HG03139 (cell line): Measurements from ENCODE around the gene CHRNA1.

Experiments used
- ATAC-seq: cut with Tn5 transposase; IDR thresholded peaks from one replicate; pipeline ENCODE4 v1.9.1; 2021; ENCODE audit not compliant: unreplicated experiment

Gene CHRNA1

GRCh38 chr2:174784316-174784715, 20.0 kb upstream of the CHRNA1 start:
- ATAC-seq: no peak

DNA sequence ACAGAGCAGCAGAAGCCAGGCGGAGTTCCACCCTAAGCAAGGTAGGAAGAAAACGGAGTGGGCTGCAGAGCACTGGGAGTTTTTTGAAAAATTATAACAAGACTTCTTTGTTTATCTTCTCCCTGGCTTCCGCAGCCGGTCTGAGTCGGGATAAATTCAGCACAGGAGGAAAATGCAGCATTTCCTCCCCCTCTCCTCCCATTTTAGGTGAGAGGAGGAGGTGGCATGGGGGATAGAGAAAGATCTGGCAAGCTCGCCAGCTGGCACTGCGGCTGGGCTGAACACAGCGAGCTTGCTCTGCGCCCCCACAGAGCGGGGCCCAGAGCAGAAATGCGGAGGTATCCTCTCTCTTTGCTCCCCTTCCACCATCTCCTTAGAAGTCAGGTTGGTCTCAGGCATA, 17.7 kb upstream of the CHRNA1 start:
- no peak for ATAC-seq

DNA sequence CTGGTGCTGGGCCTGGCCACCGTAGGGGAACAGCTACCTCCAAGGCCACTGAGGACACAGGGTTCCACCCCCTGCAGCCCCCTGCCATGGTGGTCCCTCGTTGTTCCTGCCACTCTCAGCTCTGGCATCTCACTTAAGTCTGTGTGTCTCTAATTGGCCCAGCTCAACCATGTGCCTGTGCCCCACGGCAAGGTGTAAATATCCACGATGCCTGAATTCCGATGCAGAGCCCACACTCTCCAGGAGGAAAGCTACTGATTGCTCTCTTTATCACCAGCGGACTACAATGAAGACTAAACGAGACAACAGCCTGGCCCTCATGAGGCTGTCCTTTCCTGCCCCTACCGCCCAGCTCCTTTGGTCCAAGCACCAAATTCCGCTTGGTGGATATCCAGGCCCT, 17.0 kb upstream of the CHRNA1 start:
- ATAC-seq: no peak

GRCh38 chr2:174780856-174781255, 16.6 kb upstream of the CHRNA1 start:
- ATAC-seq: no peak

DNA sequence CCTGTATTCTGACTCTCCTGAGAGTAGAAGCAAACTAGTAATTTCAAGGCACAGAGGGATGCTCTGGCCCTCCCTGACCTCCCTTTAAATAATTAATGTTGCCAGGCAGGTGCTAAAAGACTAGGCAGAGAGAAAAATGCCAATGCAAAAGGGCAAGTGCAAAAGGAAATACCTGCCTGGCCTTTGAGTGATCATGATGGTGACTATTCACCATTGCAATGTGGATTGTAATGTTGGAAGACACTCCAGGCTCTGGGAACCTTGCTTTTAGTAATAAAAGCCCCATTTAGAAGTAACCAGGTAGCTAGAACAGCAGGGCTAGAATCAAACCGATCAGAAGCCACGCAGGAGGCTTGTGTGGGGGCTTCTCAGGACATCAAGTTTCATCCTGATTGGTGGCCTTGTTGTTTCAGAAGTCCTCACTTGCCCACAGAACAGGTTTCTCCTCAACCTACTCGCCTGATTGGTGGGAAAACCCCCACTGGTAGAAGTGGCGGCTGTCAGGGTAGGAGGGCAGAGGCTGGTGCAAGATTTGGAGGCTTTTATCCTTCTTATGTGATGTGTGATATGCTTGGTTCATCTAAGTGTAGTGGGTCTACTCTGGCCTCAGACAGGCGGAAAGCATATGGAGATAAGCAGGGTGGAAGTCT, 16.0 kb upstream of the CHRNA1 start:
- no peak for ATAC-seq

DNA sequence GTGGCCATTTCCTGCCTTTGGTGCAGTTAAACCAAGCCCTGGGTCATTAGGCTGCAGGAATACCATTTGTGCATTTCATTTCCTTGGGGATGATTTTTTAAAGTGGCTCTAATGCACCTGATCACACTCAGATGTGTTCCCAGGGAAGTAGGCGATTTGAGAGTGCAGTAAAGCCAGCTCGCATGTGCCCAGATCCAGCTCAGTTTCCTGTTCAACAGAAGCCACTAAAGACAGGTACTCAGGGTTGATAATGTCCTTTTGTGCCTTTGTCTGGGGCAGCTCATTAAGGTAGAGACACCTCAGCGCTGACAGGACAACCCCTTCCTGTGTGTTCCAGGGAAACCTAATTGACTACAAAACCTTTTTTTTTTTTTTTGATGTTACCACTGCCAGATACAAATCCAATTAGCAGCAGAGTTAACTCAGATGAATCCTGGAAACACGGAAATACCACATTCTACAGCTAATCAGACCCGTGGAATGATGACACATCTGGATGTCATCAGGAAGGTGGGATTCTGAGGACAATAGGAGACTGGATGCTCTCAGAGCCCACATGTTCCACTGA, 15.2 kb upstream of the CHRNA1 start:
- no peak for ATAC-seq

- no peak for ATAC-seq
Observed at GRCh38 chr2:174778085-174778981, 14.1 kb upstream of the CHRNA1 start.

- ATAC-seq: no peak
Observed at GRCh38 chr2:174777347-174778084, 13.2 kb upstream of the CHRNA1 start.

GRCh38 chr2:174776675-174777074, 12.4 kb upstream of the CHRNA1 start:
- no peak for ATAC-seq

- ATAC-seq: no peak
Observed at GRCh38 chr2:174776223-174776622, 12.0 kb upstream of the CHRNA1 start.

- ATAC-seq: no peak
Observed at GRCh38 chr2:174775571-174775980, 11.3 kb upstream of the CHRNA1 start.

GRCh38 chr2:174774886-174775285, 10.6 kb upstream of the CHRNA1 start:
- no peak for ATAC-seq

DNA sequence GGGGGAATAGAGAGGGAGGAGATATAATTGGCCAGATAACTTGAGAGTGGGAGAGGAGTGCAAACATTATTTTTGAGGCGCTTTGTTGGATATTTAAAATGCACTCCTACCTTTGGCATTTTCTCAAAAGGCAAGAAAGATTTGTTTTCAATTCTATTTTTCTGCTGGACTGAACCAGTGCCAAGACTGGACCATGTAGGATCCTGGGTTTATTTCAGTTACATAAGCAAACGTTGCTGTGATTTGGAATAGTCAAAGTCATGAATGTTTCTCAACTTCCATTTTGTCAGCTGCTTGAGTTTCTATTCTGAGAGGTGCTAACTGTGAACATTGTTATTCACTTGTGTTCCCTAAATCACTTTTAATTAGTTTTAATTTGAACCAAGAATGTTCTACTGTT, 8.9 kb upstream of the CHRNA1 start:
- ATAC-seq: no peak

DNA sequence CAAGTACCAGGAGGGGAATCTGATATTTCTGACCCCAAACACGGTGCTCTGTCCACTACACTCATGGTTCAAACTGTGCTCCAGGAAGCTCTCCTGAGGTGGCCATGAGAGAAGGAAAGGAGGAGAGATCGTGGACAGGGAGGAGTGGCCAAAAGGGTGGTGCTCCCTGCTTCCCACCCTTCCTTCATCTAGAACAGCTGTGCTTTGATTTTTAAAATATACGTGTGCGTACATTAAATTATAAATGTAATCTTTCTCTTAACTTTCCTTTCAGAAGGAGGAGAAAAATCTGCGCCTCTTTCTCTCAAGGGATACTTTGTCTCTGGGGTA, 8.2 kb upstream of the CHRNA1 start:
- no peak for ATAC-seq

DNA sequence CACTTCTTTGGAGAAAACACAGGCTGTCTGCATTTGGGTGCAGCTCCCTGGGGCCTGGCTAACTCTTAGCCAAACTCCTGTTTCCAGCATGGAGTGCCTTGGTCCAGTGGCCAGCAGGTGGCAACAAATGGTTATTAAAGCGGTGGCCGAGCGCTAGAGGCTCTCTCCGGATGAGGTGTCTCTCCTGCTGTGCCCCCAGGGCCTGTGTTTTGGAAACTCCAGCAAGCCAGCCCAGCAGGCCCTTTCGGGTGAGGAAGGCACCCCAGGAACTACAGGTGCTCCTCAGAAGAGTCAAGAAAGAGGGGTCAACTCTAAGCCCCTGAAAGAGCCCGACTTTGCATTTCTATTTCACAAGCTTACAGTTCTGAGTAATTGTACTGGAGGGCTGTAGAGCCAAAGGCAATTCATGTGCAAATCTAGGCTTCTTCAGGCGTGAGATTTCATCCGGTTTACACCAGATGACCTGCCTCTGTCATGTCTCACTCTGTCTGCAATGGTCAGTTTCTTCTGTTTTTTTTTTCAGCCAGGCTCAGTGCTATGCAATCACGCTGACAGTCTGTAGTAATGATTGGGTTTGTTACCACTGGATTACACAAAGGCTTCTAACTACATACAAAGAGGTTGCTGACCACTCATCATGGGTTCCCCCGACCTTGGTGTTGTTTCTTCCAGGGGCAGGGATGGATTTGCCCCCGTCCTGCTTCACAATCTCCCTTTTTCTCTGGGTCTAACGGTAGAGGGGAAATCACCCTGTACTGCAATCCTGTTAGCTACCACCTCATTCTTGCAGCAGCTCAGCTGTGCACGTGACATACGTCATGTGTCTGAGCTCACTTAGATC, 7.6 kb upstream of the CHRNA1 start:
- no peak for ATAC-seq

- ATAC-seq: no peak
Observed at GRCh38 chr2:174771136-174771535, 6.9 kb upstream of the CHRNA1 start.

DNA sequence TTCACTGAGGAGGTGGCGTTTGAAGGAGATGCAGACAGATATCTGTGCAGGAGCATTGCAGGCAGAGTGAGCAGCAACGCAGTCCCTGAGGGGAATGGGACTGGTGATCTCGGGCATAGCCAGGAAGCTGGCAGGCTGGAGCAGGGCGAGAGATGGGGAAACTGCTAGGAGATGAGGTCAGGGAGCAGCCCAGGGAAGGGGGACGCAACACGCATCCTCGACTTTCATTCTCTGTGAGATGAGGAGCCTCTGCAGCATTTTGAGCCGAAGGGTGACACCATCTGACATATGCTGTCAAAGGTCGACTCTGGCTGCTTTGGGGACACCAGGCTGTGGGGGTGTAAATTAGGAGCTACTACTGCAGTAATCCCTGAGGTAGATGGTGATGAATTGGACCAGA, 4.3 kb upstream of the CHRNA1 start:
- no peak for ATAC-seq

- no peak for ATAC-seq
Observed at GRCh38 chr2:174766271-174766670, 2.0 kb upstream of the CHRNA1 start.

GRCh38 chr2:174765576-174765975, 1.3 kb upstream of the CHRNA1 start:
- ATAC-seq: no peak

- ATAC-seq: no peak
Observed at GRCh38 chr2:174763780-174764179, 492 bp downstream of the CHRNA1 start.

DNA sequence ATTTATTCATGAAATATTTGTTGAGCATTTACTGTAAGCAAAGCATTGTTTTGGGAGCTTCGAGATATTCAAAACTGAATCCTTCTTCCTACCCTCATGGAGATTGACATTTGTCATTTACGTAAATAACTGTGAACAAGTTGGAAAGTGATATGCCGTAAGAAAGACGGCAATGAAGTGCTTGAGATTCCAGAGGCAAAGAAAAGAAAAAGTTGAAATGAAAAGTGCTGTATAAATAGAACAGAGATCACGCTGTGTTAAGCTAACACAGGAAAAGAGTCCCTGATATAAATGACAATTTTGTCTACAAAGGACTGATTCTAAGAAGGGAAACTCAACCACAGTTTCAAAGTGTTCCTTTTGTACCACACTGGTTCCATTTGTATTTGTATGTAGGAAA, 1.8 kb downstream of the CHRNA1 start:
- no peak for ATAC-seq
